HG03460 (cell line): ENCODE results near the gene RASSF9.

Source experiments
- ATAC-seq: cut with Tn5 transposase; IDR thresholded peaks from one replicate; pipeline ENCODE4 v1.9.1; 2021; ENCODE audit not compliant: unreplicated experiment

RASSF9 gene

GRCh38 chr12:85836197-85837090 is at the start of gene RASSF9:
TSS of gene RASSF9 (minus strand) at chr12:85836409. CDS start at chr12:85836201, 208 bp downstream.
- no peak for ATAC-seq

GRCh38 chr12:85883763-85884162 is 47.6 kb upstream of the RASSF9 start:
- ATAC-seq = no peak

- ATAC-seq = no peak
Measured at GRCh38 chr12:85877459-85877858, 41.2 kb upstream of the RASSF9 start.

GRCh38 chr12:85874031-85874461 is 37.8 kb upstream of the RASSF9 start, which contains the start of gene NTS:
TSS of gene NTS (plus strand) at chr12:85874295. CDS start at chr12:85874404, 109 bp downstream.
- ATAC-seq = peak; percentile 91

- peak; percentile 63 for ATAC-seq
Measured at GRCh38 chr12:85872497-85873091, 36.4 kb upstream of the RASSF9 start.

- ATAC-seq = peak; percentile 94
Measured at GRCh38 chr12:85866986-85867776, 31.0 kb upstream of the RASSF9 start.

- no peak for ATAC-seq
Measured at GRCh38 chr12:85865890-85866289, 29.7 kb upstream of the RASSF9 start.

- no peak for ATAC-seq
Measured at GRCh38 chr12:85856966-85857365, 20.8 kb upstream of the RASSF9 start.

GRCh38 chr12:85855305-85855704 is 19.1 kb upstream of the RASSF9 start:
- no peak for ATAC-seq

GRCh38 chr12:85849344-85849743 is 13.1 kb upstream of the RASSF9 start:
- no peak for ATAC-seq

- no peak for ATAC-seq
Measured at GRCh38 chr12:85843606-85844310, 7.5 kb upstream of the RASSF9 start.

GRCh38 chr12:85835426-85836196 is 598 bp downstream of the RASSF9 start:
- ATAC-seq = no peak

- no peak for ATAC-seq
Measured at GRCh38 chr12:85834378-85834777, 1.8 kb downstream of the RASSF9 start.

- no peak for ATAC-seq
Measured at GRCh38 chr12:85833579-85833978, 2.6 kb downstream of the RASSF9 start.

- ATAC-seq = no peak
Measured at GRCh38 chr12:85831327-85831990, 4.8 kb downstream of the RASSF9 start.

- no peak for ATAC-seq
Measured at GRCh38 chr12:85829391-85829790, 6.8 kb downstream of the RASSF9 start.

- no peak for ATAC-seq
Measured at GRCh38 chr12:85828576-85828975, 7.6 kb downstream of the RASSF9 start.

- ATAC-seq = no peak
Measured at GRCh38 chr12:85825746-85826145, 10.5 kb downstream of the RASSF9 start.

- ATAC-seq = no peak
Measured at GRCh38 chr12:85823436-85824180, 12.6 kb downstream of the RASSF9 start.
